ENCODE measurements around the gene B3GNT5. TPM values are rescaled to one million over a fixed set of nuclear protein-coding genes. Genes with fewer than 3 reads are reported as not detected.

The B3GNT5 gene
- total RNA-seq, 2 donors from 2014 or later, result 5.5 to 11.2 TPM

DNA sequence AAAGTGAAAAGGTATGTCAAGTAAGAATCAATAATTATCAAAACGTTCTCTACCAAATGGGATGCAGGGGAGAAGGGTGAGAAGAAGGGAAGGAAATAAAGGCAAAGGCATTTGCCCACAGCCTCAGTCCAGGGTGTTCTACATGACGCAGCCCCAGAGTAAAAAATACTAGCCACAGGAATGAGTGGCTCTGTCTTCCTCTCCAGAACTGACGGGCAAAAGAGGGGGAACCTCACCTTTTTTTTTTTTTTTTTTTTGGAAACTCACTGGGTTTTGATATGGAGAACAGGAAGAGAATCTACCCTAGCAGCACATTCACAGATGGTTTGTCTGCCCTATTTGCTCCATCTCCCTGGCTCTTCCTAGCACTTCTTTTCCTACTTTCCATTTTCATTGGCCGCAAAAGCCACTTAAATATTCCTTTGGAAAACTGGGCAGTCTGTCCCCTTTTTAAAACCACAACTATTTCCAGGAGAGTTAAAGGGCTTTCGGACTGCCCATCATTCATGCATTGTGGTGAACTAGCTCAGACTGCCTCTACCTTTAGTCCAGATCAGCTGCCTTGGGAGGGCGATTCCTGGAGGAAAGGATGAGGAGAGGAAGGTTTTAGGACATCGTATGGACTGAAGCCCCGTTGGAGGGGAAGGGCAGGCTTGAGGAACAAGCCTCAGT, 28.2 kb downstream of the B3GNT5 start:
- intact Hi-C loops (cut with DNase I), result no loop called here
- DNase-seq (ENCODE audit: low spot score), result no peak

DNA sequence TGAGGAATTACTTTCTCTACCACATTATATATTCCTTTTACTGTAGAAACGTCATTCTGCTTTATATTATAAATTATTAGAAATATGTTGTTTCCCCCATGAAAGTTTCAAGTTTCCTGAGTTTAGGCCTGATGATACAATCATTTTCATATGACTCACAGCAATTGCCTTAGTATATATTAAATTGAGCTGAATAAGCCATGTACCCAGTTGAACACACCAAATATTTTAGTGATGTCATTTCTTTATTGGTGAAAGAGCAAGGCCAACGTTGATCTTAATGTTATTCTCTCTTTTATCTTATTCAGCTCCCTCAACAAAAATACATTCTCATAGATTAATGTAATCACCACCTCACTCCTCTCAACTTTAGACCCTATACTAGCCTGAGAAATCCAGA, 30.8 kb downstream of the B3GNT5 start:
- intact Hi-C loops (cut with DNase I), result no loop called here

DNA sequence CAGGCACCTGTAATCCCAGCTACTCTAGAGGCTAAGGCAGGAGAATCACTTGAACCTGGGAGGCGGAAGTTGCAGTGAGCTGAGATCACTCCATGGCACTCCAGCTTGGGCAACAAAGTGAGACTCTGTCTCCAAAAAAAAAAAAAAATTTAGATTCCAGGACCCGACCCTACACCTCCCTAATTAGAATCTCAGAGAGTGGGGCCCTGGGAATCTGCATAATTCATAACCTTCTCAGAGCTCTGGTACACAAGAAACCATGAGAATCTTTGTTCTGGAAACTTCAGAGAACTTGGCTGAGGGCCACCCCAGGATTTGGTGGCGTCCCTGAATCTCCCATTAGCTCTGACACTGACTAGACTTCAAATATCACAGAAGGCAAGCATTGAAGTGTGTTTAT, 31.5 kb downstream of the B3GNT5 start:
- DNase-seq (ENCODE audit: low spot score), result no peak
- intact Hi-C loops (cut with DNase I), result no loop called here

More for the DNA sequence above, 30.8 kb downstream of the B3GNT5 start:
- DNase-seq (ENCODE audit: low spot score), result no peak

DNA sequence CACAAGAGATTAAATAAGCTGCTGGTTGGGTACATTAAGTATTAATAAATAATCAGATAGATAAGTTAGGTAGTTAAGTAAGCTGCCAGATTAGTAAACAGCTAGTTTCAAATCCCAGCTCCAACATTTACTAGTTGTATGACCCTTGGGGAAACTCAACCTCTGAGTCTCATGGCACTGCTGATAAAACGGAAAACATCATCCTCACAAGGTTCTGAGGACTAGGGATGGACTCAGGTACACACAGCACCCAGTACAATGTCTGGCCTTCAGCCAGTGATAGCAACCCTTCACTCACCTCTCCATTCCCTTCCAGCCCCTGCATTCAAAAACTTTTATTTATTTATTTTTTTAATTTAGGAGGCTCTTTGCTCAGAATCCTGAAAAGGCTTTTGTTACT, 32.3 kb downstream of the B3GNT5 start:
- intact Hi-C loops (cut with DNase I), result no loop called here

DNA sequence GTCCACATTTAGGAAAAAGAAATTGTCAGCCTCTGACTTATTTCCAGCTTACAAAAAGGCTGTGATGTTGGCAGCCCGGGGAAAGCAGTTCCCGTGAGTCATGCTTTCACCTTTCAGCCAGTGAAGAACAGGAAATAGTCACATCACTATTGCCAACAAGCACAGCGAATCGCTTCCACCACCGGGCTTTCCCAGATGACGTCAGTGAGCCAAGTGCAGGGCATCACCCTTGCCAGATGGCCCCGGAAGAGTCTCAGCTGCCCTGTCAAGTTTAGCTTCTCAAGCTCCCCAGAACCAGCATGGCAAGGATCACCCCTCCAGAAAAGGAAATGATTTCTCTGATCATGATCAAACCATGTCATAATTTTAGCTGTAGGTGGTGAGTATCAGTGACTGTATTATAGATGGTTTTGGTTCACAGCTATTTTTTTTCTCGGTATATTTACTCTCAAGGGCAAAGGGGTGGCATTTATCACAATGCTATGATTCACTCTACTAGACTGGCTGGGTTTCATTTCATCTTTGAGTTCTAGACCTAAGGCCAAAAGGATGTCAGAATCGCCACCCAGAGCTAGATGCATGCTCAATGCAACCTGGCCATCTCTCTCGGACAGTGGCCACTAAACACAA, 32.9 kb downstream of the B3GNT5 start:
- peak; percentile 95 for DNase-seq (ENCODE audit: low spot score)
- intact Hi-C loops (cut with DNase I), result no loop called here

More for the DNA sequence above, 32.3 kb downstream of the B3GNT5 start:
- DNase-seq (ENCODE audit: low spot score), result no peak

DNA sequence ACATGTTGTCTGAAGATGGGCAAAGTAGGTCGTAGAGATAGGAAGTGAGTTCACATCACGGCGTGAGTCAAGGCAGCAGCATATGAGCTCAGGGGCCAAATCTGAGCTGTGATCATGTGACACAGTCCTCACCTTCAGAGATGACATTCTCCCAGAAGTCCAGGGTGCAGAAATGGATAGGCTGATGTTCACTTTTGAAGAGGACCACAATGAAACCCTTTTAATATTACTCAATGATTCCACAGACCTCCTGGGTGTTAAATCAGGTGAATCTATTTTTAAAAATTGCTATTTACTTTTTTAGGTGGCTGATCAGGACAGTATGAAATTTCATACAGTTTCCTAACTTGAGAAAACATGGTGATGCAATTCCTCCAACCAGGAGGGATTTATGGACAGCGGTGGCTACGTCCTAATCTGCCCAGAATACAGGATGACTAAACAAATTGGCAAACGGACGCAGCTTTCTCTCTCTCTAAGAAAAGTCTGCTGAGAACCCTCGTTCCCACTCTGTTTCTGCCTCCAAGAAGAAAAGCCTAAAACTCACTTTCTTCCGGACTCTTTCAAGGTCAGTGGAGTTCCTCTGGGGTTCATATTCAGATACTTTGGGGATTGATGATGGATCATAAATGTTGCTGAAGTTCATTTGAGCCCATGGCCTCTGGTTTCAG, 34.4 kb downstream of the B3GNT5 start:
- DNase-seq (ENCODE audit: low spot score), result no peak
- intact Hi-C loops (cut with DNase I), result no loop called here

DNA sequence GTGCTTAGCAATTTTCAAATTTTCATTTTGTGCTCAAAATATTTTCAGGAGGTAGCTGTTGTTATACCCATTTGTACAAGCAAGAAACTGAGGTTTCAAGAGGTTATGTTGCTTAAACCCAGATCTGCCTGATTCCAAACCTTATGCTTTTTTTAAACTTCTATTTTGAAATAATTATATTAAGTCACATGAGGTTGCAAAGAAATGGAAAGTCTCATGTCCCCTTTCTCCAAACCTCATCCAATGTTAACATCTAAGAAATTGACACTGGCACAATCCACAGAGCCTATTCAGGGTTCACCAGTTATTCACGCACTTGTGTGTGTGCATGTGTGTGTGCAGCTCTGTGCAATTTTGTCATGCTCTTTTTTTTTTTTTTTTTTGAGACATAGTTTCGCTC, 35.1 kb downstream of the B3GNT5 start:
- intact Hi-C loops (cut with DNase I), result no loop called here
- no peak for DNase-seq (ENCODE audit: low spot score)

DNA sequence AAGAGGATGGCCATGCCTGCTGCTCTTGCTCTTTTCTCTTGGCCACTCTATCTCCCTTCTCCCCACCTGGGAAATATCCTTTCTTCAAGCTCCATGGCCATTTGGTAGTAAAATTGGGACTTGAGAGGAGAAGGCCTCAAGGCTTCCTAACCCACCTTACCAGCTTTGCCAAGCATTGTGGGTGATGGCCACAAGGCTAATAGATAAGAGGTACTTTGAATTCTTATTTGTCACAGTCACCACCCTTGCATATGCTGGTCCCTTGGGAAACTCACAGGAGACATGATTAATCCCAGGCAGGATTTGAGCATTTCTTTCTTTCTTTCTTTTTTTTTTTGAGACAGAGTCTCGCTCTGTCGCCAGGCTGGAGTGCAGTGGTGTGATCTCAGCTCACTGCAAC, 37.2 kb downstream of the B3GNT5 start:
- intact Hi-C loops (cut with DNase I), result no loop called here
- DNase-seq (ENCODE audit: low spot score), result no peak

DNA sequence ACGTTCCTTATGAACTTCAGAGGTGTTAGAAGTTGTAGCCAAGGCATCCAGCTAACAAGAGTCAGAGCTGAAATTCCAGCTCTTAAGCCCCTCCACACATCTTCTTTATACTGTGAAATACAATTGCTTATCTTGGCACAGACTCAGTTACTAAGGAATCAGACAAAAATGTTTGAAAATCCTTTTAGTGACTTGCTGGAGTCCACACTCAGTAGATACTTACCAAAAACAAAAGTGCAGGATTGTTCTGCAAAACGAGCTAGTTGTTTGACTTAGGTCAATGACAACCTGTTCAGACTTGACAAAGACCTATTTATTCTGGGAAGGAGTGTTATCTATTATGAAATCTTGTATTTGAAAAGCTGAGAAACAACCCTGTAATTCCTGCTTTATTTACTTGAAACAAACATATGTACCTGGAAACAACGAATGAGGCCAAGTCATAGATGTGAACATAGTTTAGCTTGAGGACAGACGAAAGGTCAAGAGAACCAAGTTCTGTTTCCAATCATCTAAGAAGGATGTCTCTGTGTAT, 38.5 kb downstream of the B3GNT5 start:
- no peak for DNase-seq (ENCODE audit: low spot score)
- intact Hi-C loops (cut with DNase I), result no loop called here

DNA sequence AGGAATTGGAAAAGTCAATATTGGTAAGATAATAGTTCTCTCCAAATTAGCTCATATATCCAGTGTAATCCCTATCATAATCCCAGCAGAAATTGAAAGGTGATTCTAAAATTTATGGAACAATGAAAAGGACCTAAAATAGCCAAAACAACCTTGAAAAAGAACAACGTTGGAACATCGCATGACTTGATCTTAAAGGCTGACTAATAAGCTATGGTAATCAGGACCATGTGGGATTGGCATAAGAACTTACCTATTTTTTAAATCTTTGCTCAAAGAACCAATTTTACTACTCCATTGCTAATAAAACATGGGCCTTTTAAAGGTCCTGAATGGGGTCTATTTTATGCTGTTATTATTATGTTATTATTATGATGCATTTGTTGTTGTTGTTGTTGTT, 40.9 kb downstream of the B3GNT5 start:
- intact Hi-C loops (cut with DNase I), result no loop called here
- no peak for DNase-seq (ENCODE audit: low spot score)

DNA sequence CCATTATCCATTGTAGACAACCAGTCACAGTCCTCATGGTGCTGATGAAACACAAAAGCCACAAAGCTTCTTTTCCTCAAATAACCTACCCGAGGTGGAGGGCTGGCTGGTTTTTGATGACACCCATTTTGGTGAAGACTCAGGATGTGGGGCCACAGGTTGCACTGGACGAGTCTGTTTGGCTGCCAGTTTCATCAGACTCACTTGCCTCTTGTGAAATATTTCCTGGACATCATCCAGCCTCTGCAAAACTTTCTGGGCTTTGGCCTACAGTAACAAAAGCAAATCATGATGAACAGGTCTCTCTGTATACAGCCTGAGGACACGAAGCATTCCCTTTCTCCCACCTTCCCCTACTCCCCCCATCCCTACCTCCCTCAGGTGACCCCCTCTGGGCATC, 42.2 kb downstream of the B3GNT5 start:
- DNase-seq (ENCODE audit: low spot score), result no peak
- intact Hi-C loops (cut with DNase I), result no loop called here

DNA sequence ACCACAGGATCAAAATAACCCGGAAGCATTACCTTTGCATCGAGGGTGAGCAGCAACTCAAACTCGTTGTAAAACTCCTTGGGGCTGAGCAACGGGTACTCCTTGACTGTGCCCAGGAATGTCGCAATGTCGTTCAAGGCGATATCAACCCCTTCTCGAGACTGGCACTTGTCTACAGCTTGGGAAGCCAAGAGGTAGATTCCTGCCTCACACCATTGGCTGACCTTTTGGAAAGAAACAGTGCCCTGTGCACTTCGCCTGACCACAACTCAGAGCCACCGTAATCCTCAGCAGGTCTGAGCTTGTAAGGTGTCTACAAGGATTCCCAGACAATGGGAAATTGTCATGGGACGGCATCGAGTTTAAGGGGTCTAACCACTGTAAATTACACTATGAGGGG, 43.9 kb downstream of the B3GNT5 start:
- DNase-seq (ENCODE audit: low spot score), result no peak
- intact Hi-C loops (cut with DNase I), result no loop called here

DNA sequence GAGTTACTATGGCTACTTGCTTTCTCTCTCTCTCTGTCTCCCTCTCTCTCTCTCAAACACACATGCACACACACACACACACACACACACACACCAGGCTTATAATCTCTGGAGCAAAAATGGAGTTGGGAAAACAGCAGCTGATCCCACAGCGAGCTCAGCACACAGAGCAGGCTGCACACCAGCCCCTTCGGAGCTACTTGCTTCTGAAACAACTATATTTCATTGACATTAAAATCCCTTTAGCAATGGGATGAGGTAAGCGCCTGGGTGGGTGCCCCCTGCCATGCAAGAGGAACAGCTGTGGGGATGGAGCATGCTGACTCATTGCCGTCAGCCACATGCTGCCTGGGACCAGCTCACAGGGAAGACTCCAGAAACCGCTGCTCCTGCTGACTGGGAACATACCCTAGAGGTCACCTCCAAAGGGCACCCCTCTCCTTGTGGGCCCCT, 45.7 kb downstream of the B3GNT5 start:
- intact Hi-C loops (cut with DNase I), result no loop called here
- DNase-seq (ENCODE audit: low spot score), result peak; percentile 88

DNA sequence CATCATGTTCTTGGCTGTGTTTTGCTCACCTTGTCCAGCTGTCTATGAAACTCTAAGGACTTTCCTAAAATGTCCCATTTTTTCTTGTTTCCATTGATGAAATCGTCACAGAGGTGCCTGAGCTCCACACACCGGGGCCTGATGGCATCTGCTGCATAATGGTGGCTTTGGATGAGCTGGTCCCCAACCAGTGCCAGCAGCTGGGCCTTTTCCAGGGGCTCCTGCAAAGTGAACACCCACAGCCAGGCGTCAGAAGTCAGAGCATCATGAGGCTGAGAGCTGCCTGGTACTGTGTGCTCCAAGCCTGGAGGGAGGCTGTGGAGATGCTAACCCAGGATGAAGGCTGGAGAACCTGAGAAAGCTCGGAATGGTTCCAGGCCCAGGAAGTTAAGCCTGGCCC, 46.9 kb downstream of the B3GNT5 start:
- no peak for DNase-seq (ENCODE audit: low spot score)
- intact Hi-C loops (cut with DNase I), result loop anchor here in 1 of 2 donors (10.0 kb wide), 1 partner anchor 455 kb away; no protein-coding TSS in a partner anchor

DNA sequence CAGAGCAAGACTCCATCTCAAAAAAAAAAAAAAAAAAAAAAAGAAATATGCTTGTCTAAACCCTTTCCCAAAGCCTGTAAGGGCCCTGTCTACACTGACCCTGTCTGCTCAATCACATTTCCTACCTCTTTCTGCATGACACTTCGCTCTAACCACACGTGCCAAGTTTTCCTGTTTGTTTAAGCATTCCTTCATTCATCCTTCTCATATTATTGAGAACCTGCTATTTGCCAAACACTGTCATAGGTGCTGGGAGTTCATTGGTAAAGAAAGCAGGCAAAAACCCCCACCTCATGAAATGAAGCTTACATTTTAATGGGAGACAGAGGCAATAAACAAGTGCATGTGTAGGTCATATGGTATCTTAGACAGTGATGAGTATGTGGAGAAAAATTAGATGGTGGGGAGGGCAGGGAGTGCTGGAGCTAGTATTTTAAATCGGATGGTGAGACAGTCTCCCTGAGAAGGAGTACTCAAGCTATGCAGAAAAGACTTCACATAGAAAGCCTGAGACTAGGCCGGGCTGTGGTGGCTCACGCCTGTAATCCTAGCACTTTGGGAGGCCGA, 48.0 kb downstream of the B3GNT5 start:
- intact Hi-C loops (cut with DNase I), result loop anchor here in 1 of 2 donors (10.0 kb wide), 1 partner anchor 454 kb away; no protein-coding TSS in a partner anchor
- DNase-seq (ENCODE audit: low spot score), result no peak

DNA sequence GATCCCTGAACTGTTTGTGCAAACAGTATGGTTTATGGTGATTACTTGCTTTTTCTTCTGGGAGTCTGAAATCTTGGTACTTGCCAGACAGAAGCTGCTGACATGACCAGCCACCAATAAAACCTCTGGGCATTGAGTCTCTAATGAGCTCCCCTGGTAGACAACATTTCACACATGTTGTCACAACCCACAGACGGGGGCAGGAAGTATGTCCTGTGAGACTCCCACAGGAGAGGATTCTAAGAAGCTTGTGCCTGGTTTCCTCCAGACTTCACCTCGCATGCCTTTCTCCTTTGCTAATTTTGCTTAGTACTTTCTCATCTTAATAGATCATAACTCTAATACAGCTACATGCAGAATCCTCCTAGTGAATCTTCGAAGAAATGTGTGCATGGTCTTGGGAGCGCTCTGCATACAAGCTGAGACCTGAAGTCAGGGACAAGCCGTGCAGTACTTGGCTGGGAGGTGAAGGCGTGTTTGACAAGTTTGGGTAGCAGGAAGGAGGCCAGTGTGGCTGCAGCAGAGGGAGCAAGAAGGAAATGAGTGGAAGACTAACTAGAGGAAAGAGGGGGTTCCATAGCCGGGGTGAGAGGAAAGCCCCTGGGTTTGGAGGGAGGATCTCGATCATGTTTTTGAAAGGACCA, 49.0 kb downstream of the B3GNT5 start:
- intact Hi-C loops (cut with DNase I), result loop anchor here in 1 of 2 donors (10.0 kb wide), 1 partner anchor 453 kb away; no protein-coding TSS in a partner anchor
- DNase-seq (ENCODE audit: low spot score), result no peak

DNA sequence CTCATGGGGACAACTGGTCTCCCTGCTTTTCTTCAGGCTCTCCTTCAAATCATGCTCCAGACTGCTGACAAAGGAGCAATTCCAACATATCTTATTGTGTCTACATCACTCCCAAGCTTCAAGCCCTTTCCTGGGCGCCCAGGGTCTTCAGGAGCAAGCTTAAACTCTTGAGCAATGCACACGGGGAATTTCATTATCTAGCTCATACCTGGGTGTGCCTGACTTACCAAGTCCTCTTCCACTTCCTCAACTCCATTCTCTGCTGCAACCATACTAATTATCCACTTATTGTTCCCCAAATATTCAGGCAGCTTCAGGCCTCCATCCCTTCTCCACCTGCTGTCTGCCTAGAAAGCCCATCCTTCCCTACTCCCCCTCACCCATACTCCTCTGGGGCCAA, 50.6 kb downstream of the B3GNT5 start:
- DNase-seq (ENCODE audit: low spot score), result no peak
- intact Hi-C loops (cut with DNase I), result loop anchor here in 1 of 2 donors (10.0 kb wide), 1 partner anchor 451 kb away; no protein-coding TSS in a partner anchor

DNA sequence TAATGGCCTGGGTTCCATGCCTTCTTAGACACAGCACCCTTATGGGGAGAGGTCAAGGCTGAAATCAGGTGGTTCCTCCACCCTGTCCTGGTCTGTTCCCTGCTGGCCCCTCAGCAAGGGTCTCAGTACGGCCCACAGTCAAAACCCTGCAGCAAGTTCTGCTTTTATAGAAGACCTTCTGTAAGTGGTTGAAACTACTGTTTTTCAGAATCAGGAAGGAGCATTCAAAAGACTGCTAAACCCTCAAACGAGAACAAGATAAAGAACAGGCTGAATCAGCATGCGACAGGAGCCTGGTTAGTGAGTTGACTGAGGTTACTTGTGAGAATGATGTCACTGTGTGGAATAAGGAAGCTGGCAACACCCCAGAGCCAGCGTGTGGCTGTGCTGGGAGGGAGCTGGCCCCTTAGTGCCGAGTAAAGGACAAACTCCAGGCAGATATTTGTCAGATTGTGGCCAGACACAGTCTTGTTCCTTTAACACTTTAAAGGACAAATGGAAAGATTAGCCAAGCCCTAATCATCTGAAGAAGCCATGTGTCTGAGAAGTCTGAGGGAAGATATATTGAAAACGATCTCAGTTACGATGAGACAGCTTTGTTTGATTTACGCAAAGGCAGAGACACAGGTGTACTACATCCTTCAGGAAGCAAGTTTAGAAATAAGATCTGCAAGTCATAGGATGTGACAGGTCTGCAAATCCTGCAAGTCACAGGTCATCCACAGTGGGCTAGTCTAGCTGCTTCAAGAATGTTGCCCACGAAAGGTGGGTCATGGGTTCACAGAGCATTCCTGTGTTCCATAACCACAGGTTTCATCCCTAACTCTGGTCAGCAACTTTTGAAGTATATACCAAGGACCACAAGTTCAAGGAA, 54.0 kb downstream of the B3GNT5 start:
- intact Hi-C loops (cut with DNase I), result loop anchor here in 1 of 2 donors (10.0 kb wide), 1 partner anchor 448 kb away; no protein-coding TSS in a partner anchor
- DNase-seq (ENCODE audit: low spot score), result peak; percentile 91

Data from posterior vena cava (tissue), 2 donors.